Suprapubic skin (tissue), 4 donors: ENCODE results near the gene APLNR. TPM values are rescaled to one million over a fixed set of nuclear protein-coding genes. Genes with fewer than 3 reads are reported as not detected.

ENCODE experiments used
- DNase-seq, 2 donors: peaks; one replicate each; pipeline ENCODE4 v3.0.0-alpha.2; 2019; ENCODE audit warnings: low spot score in 2 of 2
- H3K27ac ChIP-seq: fragments of 200-600 bp; sonication (generic); one replicate; pipeline ENCODE4 v1.5.1; 2019
- H3K27me3 ChIP-seq: fragments of 200-600 bp; sonication (generic); one replicate; pipeline ENCODE4 v1.5.1; 2019
- H3K36me3 ChIP-seq: fragments of 200-600 bp; sonication (generic); one replicate; pipeline ENCODE4 v1.5.1; 2019
- H3K4me1 ChIP-seq: fragments of 200-600 bp; sonication (generic); one replicate; pipeline ENCODE4 v1.5.1; 2019
- H3K4me3 ChIP-seq: fragments of 200-600 bp; sonication (generic); one replicate; pipeline ENCODE4 v1.5.1; 2019; ENCODE audit warnings: mild to moderate bottlenecking
- H3K9me3 ChIP-seq: fragments of 200-600 bp; sonication (generic); one replicate; pipeline ENCODE4 v1.5.1; 2019
- EP300 ChIP-seq: sonication (generic); formaldehyde crosslinking; IDR thresholded peaks from one replicate; pipeline ENCODE4 v1.6.1; 2017; ENCODE audit warnings: antibody characterized with exemption
- POLR2A ChIP-seq, 2 donors: fragments of 450-650 bp; IDR thresholded peaks; one replicate each; pipeline ENCODE4 v1.6.1; 2017; ENCODE audit warnings: antibody characterized with exemption in 2 of 2, mild to moderate bottlenecking in 2 of 2, moderate library complexity in 2 of 2
- POLR2AphosphoS5 ChIP-seq, 3 donors: sonication (generic); formaldehyde crosslinking; IDR thresholded peaks; one replicate each; pipeline ENCODE4 v1.6.1; 2017; ENCODE audit warnings: antibody characterized with exemption in 3 of 3
- WGBS: methylation state at CpG from one replicate; pipeline ENCODE4 v1.1.5; 2018; 5-methylcytosine and 5-hydroxymethylcytosine counted together
- total RNA-seq, 4 donors: library from RNA; depleted of rRNA; stranded (reverse); fragments of >200 nt; gene quantifications; one replicate each; pipeline ENCODE4 v1.1.0, GENCODE V29; 2016
- TF ChIP-seq, protein P1 (sequence below), 2 donors: fragments of 200-600 bp in 1 of 2; fragments of 450-650 bp in 1 of 2; sonication (generic) in 1 of 2; IDR thresholded peaks; one replicate each; pipeline ENCODE4 v1.5.1; 2016 to 2019; ENCODE audit warnings: antibody characterized with exemption in 2 of 2, mild to moderate bottlenecking in 1 of 2, moderate library complexity in 1 of 2

The APLNR gene
- total RNA-seq, 4 donors from 2014 or later = 0.42 to 2.2 (median 1.2) TPM

DNA sequence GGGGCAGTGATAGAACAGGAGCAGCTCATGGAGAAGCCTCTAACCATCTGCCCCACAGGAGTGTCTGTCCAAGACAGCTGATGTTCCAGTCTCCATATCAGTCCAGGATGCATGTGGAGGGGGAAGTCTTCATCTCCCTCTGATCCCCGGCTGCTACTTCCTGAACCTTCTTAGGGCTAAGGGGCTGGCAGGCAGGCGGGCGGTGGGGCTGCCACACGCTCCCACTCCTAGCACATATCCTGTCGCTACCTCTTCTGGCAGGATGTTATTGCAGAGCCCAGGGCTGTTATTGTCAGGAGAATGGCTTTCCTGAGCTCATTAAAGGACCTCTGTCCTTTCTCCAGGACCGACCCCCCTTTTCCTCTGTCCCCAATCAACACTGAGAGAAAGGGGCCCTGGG lies 29.9 kb downstream of the APLNR start:
- no peak for DNase-seq
- no peaks in the 10 kb centered on the region for H3K36me3 ChIP-seq
- H3K27me3 ChIP-seq = peaks cover 7% of the 10 kb centered on the region
- 77% methylated on average over 6 of the region's 6 CpGs for WGBS
- no peak for TF ChIP-seq POLR2AphosphoS5 (IDR thresholded peaks at IDR 0.05)
- no peak for TF ChIP-seq POLR2A (IDR thresholded peaks at IDR 0.05)
- TF ChIP-seq EP300 = no peak
- TF ChIP-seq, protein P1, sequence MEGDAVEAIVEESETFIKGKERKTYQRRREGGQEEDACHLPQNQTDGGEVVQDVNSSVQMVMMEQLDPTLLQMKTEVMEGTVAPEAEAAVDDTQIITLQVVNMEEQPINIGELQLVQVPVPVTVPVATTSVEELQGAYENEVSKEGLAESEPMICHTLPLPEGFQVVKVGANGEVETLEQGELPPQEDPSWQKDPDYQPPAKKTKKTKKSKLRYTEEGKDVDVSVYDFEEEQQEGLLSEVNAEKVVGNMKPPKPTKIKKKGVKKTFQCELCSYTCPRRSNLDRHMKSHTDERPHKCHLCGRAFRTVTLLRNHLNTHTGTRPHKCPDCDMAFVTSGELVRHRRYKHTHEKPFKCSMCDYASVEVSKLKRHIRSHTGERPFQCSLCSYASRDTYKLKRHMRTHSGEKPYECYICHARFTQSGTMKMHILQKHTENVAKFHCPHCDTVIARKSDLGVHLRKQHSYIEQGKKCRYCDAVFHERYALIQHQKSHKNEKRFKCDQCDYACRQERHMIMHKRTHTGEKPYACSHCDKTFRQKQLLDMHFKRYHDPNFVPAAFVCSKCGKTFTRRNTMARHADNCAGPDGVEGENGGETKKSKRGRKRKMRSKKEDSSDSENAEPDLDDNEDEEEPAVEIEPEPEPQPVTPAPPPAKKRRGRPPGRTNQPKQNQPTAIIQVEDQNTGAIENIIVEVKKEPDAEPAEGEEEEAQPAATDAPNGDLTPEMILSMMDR (IDR thresholded peaks at IDR 0.05) = no peak
- no peak overlapping the region for H3K27ac ChIP-seq
- no peaks in the 10 kb centered on the region for H3K9me3 ChIP-seq
- no peak overlapping the region for H3K4me3 ChIP-seq
- peaks cover 10% of the 10 kb centered on the region for H3K4me1 ChIP-seq

DNA sequence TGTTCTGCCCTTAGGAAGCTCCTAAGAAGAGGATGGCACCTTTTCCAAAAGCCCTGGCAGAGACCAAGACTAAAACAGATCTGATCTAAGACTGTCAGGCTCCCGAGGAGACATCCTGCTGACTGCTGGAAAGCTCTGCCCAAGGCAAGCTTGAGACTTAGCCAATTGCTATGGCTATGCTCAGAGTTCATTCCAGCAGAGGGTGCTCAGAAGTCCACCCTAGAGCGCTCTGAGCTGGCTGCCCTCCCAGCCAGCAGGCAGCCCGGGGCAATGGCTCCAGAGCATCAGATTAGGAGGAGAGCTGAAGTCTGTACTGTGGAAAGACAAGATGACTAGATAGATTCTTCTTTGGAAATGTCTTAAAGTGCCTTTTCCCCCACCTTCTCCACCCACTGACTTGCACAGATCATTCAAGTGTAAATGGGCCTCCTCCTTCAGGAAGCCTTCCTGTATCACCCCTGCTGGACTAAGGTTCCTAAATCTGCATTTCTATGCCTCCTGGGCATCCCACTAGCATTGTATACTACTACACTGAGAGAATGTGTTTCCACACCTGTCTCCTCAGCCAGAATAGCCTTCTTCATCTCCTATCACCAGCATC lies 31.9 kb downstream of the APLNR start:
- peaks cover 17% of the 10 kb centered on the region for H3K4me1 ChIP-seq
- H3K36me3 ChIP-seq = no peaks in the 10 kb centered on the region
- DNase-seq = no peak
- TF ChIP-seq POLR2AphosphoS5 (IDR thresholded peaks at IDR 0.05) (no peak), EP300 (no peak), POLR2A (IDR thresholded peaks at IDR 0.05) (no peak)
- TF ChIP-seq, protein P1 (IDR thresholded peaks at IDR 0.05) = no peak
- no peak overlapping the region for H3K27ac ChIP-seq
- H3K9me3 ChIP-seq = no peaks in the 10 kb centered on the region
- H3K27me3 ChIP-seq = peaks cover 9% of the 10 kb centered on the region
- H3K4me3 ChIP-seq = no peak overlapping the region
- WGBS = 14% methylated on average over 3 of the region's 3 CpGs

DNA sequence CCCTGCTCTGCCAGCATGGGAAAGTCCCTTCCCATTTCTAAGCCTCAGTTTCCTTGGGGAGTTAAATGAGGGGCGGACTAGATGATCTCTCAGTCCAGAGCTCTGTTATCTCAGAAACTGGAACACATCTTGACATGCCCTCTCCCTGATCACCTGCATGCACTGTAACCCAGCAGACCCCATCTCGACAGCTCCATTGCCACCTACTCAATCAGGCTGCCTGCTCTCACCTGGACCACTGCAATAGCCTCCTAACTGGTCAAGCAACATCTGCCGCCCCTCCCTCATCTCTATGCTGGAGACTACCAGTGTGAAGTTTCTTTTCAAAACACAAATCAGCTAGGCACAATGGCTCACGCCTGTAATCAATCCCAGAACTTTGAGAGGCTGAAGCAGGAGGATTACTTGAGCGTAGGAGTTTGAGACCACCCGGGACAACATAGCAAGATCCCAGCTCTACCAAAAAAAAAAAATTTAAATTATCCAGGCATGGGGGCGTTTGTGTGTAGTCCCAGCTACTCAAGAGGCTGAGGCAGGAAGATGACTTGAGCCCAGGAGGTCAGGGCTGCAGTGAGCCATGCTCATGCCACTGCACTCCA lies 33.1 kb downstream of the APLNR start:
- Histone ChIP-seq H3K9me3 (no peaks in the 10 kb centered on the region), H3K36me3 (no peaks in the 10 kb centered on the region), H3K4me1 (peaks cover 17% of the 10 kb centered on the region), H3K4me3 (no peak overlapping the region), H3K27me3 (peaks cover 9% of the 10 kb centered on the region), H3K27ac (no peak overlapping the region)
- DNase-seq = no peak
- TF ChIP-seq POLR2AphosphoS5 (IDR thresholded peaks at IDR 0.05) (no peak), POLR2A (IDR thresholded peaks at IDR 0.05) (no peak), EP300 (no peak)
- TF ChIP-seq, protein P1 (IDR thresholded peaks at IDR 0.05) = no peak
- WGBS = 72% methylated on average over 7 of the region's 7 CpGs

DNA sequence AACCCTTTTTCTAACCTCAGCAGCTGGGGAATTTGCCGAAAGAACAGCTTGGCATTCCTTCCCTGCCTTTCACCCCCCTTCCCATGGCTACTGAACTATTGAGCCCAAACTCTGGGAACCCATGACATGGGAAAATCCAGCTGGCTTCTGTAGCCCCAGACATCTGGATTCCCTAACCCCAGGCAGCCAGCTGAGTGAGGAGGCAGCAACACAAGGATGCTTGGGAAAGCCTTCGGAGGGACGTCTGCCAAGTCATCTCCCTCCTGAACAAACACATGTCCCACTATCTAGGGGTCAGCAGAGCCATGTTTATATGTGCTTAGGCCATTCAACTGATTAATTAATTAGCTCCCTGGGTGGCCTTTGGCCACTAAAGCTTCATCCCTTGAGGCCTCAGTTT lies 33.7 kb downstream of the APLNR start:
- Histone ChIP-seq H3K27me3 (peaks cover 9% of the 10 kb centered on the region), H3K4me1 (peaks cover 17% of the 10 kb centered on the region), H3K36me3 (no peaks in the 10 kb centered on the region), H3K9me3 (no peaks in the 10 kb centered on the region), H3K4me3 (no peak overlapping the region), H3K27ac (no peak overlapping the region)
- 39% methylated on average over 3 of the region's 3 CpGs for WGBS
- no peak for DNase-seq
- TF ChIP-seq, protein P1 (IDR thresholded peaks at IDR 0.05) = no peak

DNA sequence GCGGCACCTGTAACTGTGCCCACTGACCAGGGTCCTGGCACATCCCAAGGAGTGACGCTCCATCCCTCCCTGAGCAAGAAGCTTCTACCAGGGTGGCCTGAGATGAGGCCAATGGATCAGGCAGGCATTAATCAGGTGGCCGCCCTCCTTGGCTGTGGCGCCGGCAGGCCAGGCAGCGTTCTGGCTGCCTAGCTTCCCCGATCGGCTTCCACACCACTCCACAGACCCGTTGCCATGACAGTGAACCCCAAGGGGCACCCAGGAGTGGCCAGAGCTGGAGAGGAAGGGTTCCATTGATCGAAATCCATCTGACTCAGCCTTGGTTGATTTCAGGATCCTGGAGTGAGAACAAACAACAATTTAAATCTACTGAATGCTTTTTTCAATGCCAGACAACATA lies 34.8 kb downstream of the APLNR start:
- Histone ChIP-seq H3K27me3 (peaks cover 9% of the 10 kb centered on the region), H3K4me1 (peaks cover 17% of the 10 kb centered on the region), H3K27ac (peak overlapping the region; percentile 18), H3K36me3 (no peaks in the 10 kb centered on the region), H3K4me3 (no peak overlapping the region), H3K9me3 (no peaks in the 10 kb centered on the region)
- no peak for TF ChIP-seq POLR2A (IDR thresholded peaks at IDR 0.05)
- TF ChIP-seq, protein P1 (IDR thresholded peaks at IDR 0.05) = no peak
- no peak for TF ChIP-seq POLR2AphosphoS5 (IDR thresholded peaks at IDR 0.05)
- no peak for TF ChIP-seq EP300
- no peak for DNase-seq
- 90% methylated on average over 2 of the region's 10 CpGs for WGBS
